GM19023 (cell line): Measurements from ENCODE around the gene RPS19BP1.
"Not testable (repeated sequence)": the region's sequence is repeated elsewhere in the genome, so short reads cannot be mapped to it uniquely, and the experiment has no call there.

Experiments
- ATAC-seq: cut with Tn5 transposase; IDR thresholded peaks from one replicate; pipeline ENCODE4 v1.9.1; 2021; ENCODE audit warnings: mild to moderate bottlenecking, moderate library complexity; ENCODE audit not compliant: unreplicated experiment

RPS19BP1 gene

GRCh38 chr22:39514373-39514973 is 18.1 kb downstream of the RPS19BP1 start:
- no peak for ATAC-seq

GRCh38 chr22:39513791-39514190 is 18.8 kb downstream of the RPS19BP1 start:
- no peak for ATAC-seq

DNA sequence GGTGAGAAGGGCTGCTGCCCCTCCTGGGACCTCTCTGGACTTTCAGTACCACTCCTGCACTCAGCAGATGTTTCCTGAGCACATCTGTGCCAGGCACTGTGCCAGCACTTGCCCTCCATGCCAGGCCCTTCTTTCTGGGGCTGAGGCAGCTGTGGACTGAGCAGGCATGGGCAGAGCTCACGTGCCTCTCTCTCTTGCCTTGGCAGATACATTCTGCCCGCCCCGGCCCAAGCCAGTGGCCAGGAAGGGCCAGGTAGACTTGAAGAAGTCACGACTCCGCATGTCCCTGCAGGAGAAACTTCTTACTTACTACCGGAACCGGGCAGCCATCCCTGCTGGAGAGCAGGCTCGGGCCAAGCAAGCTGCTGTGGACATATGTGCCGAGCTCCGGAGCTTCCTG is 20.5 kb downstream of the RPS19BP1 start:
- ATAC-seq, result no peak

DNA sequence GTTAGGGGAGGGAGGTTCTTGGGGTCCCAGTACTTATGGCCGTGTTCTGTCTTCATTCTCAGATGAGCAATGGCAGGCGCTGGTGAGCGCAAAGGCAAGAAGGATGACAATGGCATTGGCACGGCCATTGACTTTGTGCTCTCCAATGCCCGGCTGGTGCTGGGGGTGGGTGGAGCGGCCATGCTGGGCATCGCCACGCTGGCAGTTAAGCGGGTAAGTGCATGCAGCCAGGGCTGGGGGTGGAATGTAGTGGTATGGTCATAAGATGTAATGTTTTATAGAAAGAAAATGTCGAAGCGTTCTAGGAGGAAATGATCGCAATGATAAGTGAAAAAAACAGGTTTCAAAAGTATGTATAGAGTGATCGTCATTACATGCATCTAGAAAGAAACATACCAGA is 21.3 kb downstream of the RPS19BP1 start:
- ATAC-seq, result no peak

GRCh38 chr22:39510529-39511149 is 21.9 kb downstream of the RPS19BP1 start:
- no peak for ATAC-seq

GRCh38 chr22:39508393-39508792 is 24.2 kb downstream of the RPS19BP1 start:
- no peak for ATAC-seq

GRCh38 chr22:39507021-39507420 is 25.5 kb downstream of the RPS19BP1 start:
- ATAC-seq, result not testable (repeated sequence)

GRCh38 chr22:39504071-39504470 is 28.5 kb downstream of the RPS19BP1 start:
- ATAC-seq, result no peak

DNA sequence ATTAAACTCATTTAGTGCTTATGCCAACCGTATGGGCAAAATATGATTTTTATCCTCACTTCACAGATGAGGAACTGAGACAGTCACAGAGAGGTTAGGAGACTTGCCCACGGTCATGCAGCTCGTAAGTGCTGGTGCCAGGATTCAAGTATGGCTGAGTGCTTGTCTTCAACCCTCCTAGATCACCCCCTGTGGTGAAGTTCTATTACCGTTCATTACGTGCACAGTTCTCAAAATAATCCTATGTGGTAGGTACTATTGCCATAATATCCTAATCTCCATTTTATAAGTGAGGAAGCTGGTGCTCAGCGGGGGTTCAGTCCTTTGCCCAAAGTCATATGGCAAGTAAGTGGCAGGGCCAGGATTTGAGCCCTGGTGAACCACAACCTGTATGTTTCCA is 28.9 kb downstream of the RPS19BP1 start:
- ATAC-seq, result no peak

DNA sequence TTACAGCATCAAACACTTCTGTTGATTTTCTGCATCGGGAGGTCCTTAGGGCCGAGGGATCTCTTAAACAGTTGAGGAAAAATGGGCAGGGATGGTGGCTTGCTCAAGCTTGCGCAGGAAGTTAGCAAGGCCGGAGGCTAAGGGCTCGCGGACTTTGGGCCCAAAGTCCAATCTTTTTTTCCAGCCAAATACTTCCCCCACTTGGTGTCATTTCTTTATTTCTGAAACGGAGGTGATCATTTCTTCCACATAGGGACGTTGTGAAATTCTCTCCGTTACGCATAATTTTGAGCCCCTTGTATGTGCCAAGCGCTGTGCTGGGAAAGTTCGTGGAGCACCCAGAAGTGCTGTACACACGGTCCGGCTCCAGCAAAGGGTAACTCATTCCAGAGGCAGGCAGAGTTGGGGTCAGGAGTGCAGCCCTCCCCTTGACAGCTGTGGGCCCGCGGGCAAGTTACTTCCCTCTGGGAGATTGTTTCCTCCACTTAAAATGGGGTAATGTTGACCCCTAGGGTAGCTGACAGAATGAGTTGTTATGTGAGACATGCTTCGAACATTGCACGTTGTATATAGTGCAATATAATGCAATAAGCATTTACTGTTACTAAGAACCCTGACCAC is 29.6 kb downstream of the RPS19BP1 start:
- ATAC-seq, result no peak

DNA sequence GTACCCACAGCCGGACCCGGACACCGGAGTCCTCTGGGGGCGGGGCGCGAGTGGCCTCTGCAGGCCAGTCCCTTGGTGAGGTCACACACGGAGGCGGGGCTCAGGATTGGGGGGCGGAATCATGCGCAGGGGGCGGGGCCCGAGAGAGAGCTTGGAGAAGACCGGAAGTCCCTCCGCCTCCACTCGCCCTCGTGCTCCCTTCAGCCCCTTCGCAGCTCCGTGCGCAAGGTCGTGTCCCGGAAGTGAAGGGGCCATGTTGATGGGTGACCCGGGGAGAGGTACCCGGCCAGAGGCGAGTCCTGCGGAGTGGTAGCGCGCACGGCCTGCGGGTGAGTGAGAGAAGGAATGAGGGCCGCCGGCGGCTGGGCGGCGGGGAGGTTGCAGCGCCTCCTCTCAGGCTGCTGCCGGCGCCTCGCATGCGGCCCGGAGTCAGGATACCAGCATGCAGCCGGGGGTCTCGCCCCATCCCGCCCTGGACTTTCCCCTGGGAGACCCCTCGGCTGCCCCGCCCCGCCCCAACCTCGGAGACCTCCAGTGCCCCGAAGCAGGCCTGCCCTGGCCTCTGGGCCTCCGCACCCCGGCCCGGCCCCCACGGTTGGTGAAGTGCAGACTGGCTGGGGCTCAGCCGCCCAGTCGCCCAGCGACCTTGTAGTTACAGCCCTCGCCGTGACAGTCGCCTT is 30.3 kb downstream of the RPS19BP1 start, which contains the start of gene MIEF1:
MIEF1 (plus strand) TSS at position 182 of the 680 bp plus-strand sequence. CDS start 9,005 bp downstream, outside the sequence.
- peak; percentile 94 for ATAC-seq

DNA sequence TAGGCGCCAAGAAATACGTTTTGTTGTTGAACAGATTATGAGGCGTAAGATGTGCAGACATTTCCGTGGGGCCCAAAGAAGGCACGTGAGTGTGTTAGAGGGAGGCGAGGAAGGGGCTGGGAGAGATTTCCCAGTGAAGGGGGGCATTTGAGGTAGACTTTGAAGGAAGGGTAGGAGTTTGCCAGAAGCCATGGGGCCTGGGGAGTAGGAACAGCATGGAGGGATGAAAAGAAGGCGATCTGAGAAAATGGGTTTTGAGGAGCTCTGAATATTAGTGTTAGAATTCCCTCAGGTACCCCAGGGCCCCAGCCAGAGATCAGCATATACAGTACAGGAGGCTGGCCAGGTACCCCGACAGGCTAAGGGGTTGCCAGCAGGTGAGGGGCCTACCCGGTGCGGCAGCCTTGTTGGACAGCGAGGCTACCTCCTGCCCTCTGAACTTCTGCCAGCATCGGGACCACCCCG is 30.9 kb downstream of the RPS19BP1 start:
- ATAC-seq, result no peak

DNA sequence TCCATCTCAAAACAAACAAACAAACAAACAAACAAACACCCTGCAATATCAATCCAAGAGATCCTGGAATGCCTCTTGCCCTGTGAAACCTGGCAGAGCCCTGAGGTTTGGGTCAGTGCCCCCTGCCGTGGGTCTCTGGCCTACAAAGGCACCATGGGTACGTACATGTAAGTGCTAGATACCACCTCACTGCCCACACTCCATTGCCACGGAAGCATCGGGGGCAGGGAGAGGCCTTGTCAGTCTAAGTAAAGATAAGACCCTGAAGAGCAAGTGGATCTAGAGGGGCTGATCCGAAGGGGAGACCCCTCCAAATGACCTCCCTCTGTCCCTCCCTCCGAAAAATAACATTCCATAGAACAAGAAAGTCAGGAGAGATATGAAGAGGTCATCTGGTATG is 32.4 kb downstream of the RPS19BP1 start:
- ATAC-seq, result no peak

DNA sequence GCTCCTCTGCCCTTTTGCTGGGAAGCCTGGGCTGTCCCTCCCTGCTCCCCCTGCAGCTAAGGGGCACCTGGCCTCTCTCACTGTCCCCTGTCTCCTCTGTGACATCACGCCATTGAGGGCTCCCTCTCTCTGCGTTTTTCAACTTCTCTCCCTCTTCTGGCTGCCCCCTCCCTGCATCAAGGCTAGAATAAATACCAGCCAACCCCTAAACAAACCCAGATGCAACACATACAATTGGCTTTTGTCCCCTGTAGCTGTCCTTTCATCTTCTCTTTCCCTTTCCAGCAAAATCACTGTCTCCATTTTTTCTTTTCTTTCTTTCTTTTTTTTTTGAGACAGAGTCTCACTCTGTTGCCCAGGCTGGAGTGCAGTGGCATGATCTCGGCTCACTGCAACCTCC is 33.7 kb downstream of the RPS19BP1 start:
- no peak for ATAC-seq

DNA sequence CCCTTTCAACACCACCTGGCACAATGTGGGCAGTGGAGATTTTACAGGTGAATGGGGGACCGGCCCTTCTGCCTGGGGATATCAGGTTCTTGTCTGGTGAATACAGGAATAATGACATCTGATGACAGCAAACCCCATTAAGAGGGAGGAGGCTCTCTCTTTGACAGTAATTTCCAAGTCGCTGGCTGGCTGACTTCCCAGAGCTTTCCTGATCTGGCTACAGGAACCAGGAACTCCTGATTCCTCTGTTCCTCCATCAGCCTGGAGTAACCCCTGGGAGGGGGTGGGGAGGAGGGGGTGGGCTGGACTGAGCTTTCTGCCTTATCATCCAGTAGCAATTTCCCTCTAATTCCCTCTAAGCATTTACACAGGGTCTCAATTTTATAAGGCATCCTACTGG is 34.2 kb downstream of the RPS19BP1 start:
- ATAC-seq, result no peak

DNA sequence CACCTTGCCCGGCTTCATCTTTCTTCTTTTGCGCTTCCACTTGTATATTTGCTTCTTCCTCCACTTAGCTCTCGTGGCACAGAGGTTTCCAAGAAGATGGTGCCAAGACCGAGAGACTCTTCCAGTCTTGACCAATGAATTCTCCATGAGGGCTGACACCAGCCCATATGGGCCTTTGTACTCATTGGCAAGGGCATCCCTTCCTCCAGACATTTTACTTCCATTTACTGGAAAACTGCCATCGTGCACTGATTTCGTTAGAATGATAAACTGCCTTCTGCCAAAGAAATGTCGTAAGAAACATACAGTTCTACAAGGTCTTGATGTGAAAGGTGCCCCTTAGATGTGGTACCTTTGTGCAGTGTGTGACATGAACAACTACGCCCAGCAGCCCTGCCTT is 35.1 kb downstream of the RPS19BP1 start:
- ATAC-seq, result no peak

- no peak for ATAC-seq
These were observed 36.3 kb downstream of the RPS19BP1 start for GRCh38 chr22:39496131-39496838.

- ATAC-seq, result no peak
These were observed 38.0 kb downstream of the RPS19BP1 start for GRCh38 chr22:39494471-39495120.

DNA sequence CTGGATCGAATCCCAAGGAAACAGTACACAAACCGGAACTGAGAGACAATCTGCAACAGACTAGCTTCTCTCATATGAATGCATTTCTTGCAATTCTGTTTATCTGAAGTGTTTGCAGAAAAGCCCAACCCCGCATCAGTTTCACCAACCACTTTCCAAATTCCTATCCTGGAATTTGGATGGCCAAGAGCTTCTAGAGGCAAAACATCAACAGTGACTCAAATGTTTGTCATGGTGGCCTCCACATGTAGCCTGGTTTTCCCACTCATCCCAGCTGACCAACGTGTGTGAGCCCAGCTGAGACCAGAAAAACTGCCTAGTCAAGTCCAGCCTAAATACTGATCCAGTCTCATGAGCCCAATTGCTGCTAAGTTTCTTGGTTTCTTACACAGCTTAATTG is 38.8 kb downstream of the RPS19BP1 start:
- no peak for ATAC-seq

- ATAC-seq, result no peak
These were observed 40.4 kb downstream of the RPS19BP1 start for GRCh38 chr22:39492186-39492585.

DNA sequence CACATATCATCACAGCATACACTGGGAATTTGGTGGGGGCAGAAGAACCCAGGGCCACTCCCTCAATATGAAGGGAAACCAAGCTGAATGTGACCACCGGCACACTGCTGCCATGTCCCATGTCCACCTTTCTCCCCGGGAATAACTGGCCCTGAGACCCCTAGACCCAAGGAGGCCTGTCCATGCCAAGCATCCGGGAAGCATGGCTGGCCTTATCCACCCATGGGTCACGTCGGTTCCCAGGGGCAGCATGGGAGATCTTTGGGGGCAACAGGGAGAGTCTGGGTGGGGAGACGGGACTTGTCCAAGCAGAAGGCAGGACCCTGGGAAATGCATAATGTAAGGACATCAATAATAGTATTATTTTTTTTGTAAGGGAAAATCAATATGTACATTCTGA is 40.9 kb downstream of the RPS19BP1 start:
- ATAC-seq, result no peak
